HG02610 (cell line): ENCODE measurements around the gene TNRC18.
"Not testable (repeated sequence)": the region's sequence is repeated elsewhere in the genome, so short reads cannot be mapped to it uniquely, and the experiment has no call there.

Experiments
- ATAC-seq: cut with Tn5 transposase; IDR thresholded peaks from one replicate; pipeline ENCODE4 v1.9.1; 2021; ENCODE audit warnings: mild to moderate bottlenecking, moderate library complexity; ENCODE audit not compliant: unreplicated experiment

Gene TNRC18

GRCh38 chr7:5423306-5423975, at the start of gene TNRC18:
Gene TNRC18, minus strand, starts transcription at chr7:5423834. Its CDS starts 2,588 bp downstream, at chr7:5421246.
- ATAC-seq = no peak

GRCh38 chr7:5472432-5473315, 49.0 kb upstream of the TNRC18 start:
- no peak for ATAC-seq

- not testable (repeated sequence) for ATAC-seq
These were observed 48.0 kb upstream of the TNRC18 start for GRCh38 chr7:5471623-5472022.

- no peak for ATAC-seq
These were observed 47.2 kb upstream of the TNRC18 start for GRCh38 chr7:5470816-5471215.

GRCh38 chr7:5470167-5470532, 46.5 kb upstream of the TNRC18 start:
- no peak for ATAC-seq

GRCh38 chr7:5469375-5470166, 45.9 kb upstream of the TNRC18 start:
- ATAC-seq = no peak

- ATAC-seq = no peak
These were observed 44.0 kb upstream of the TNRC18 start for GRCh38 chr7:5467645-5468044.

GRCh38 chr7:5466551-5466950, 42.9 kb upstream of the TNRC18 start:
- ATAC-seq = no peak

GRCh38 chr7:5463031-5463430, 39.4 kb upstream of the TNRC18 start:
- no peak for ATAC-seq

GRCh38 chr7:5462216-5462615, 38.6 kb upstream of the TNRC18 start:
- no peak for ATAC-seq

GRCh38 chr7:5458921-5459480, 35.4 kb upstream of the TNRC18 start:
- ATAC-seq = no peak

- ATAC-seq = no peak
These were observed 33.7 kb upstream of the TNRC18 start for GRCh38 chr7:5457245-5457735.

- ATAC-seq = no peak
These were observed 32.8 kb upstream of the TNRC18 start for GRCh38 chr7:5456409-5456808.

GRCh38 chr7:5455581-5456219, 32.1 kb upstream of the TNRC18 start:
- ATAC-seq = no peak

- ATAC-seq = no peak
These were observed 31.5 kb upstream of the TNRC18 start for GRCh38 chr7:5455175-5455574.

GRCh38 chr7:5454485-5454884, 30.9 kb upstream of the TNRC18 start:
- no peak for ATAC-seq

- ATAC-seq = no peak
These were observed 30.0 kb upstream of the TNRC18 start for GRCh38 chr7:5453566-5454075.

GRCh38 chr7:5452937-5453540, 29.4 kb upstream of the TNRC18 start:
- no peak for ATAC-seq

GRCh38 chr7:5452470-5452899, 28.9 kb upstream of the TNRC18 start:
- ATAC-seq = no peak

GRCh38 chr7:5451391-5451790, 27.8 kb upstream of the TNRC18 start:
- ATAC-seq = no peak
